Stomach (tissue), 9 donors: ENCODE results near the gene POLR2I. TPM values are rescaled to one million over a fixed set of nuclear protein-coding genes. Genes with fewer than 3 reads are reported as not detected.

Experiments used
- DNase-seq, 2 donors: peaks; one replicate each; pipeline versions ENCODE4 v3.0.0 to v3.0.0-alpha.2; 2013 to 2019
- H3K27ac ChIP-seq, 5 donors: fragments of 200-600 bp in 4 of 5; sonication (generic) in 4 of 5; one replicate each; pipeline ENCODE4 v1.5.1; 2013 to 2019; ENCODE audit warnings: mild to moderate bottlenecking in 1 of 5, moderate library complexity in 1 of 5
- H3K27me3 ChIP-seq, 3 donors: fragments of 200-600 bp; sonication (generic); one replicate each; pipeline ENCODE4 v1.5.1; 2017 to 2019; ENCODE audit warnings: mixed run types in 1 of 3
- H3K36me3 ChIP-seq, 4 donors: fragments of 200-600 bp; sonication (generic); 1 replicate in 3 of 4; 2 replicates in 1 of 4; pipeline ENCODE4 v1.5.1; 2016 to 2019
- H3K4me1 ChIP-seq, 4 donors: fragments of 200-600 bp; sonication (generic); one replicate each; pipeline ENCODE4 v1.5.1; 2016 to 2019
- H3K4me3 ChIP-seq, 4 donors: fragments of 200-600 bp; sonication (generic) in 3 of 4; one replicate each; pipeline ENCODE4 v1.5.1; 2016 to 2019; ENCODE audit warnings: mild to moderate bottlenecking in 1 of 4
- H3K9me3 ChIP-seq, 4 donors: fragments of 200-600 bp; sonication (generic); one replicate each; pipeline ENCODE4 v1.5.1; 2016 to 2019
- CTCF ChIP-seq, 7 experiments: fragments of 450-650 bp in 4 of 7; fragments of 200-600 bp in 3 of 7; sonication (generic) in 3 of 7; IDR thresholded peaks; one replicate each; pipeline ENCODE4 v1.5.1; 2016 to 2019; ENCODE audit warnings: antibody characterized with exemption in 7 of 7, control low read depth in 2 of 7, mild to moderate bottlenecking in 1 of 7
- EP300 ChIP-seq: sonication (generic); formaldehyde crosslinking; IDR thresholded peaks from one replicate; pipeline ENCODE4 v1.6.1; 2017; ENCODE audit warnings: antibody characterized with exemption
- POLR2A ChIP-seq, 4 donors: fragments of 450-650 bp; IDR thresholded peaks; one replicate each; pipeline ENCODE4 v1.6.1; 2016; ENCODE audit warnings: antibody characterized with exemption in 4 of 4, control low read depth in 2 of 4, mild to moderate bottlenecking in 1 of 4, moderate library complexity in 1 of 4
- POLR2AphosphoS5 ChIP-seq, 3 donors: sonication (generic); formaldehyde crosslinking; IDR thresholded peaks; one replicate each; pipeline ENCODE4 v1.6.1; 2016; ENCODE audit warnings: antibody characterized with exemption in 3 of 3
- WGBS, 5 donors: extraction: QIAGEN DNeasy Blood & Tissue Kit in 3 of 5; methylation state at CpG; one replicate each; pipeline versions ENCODE4 v1.1.5 to v1.1.7; 2013 to 2018; 5-methylcytosine and 5-hydroxymethylcytosine counted together
- intact Hi-C: fragments of 100-400 bp; cut with DNase I; formaldehyde crosslinking; loops from one replicate; pipeline ENCODE4 v1.15.1; 2023; ENCODE audit warnings: low total_unique reads
- polyA plus RNA-seq, 3 donors: library from polyadenylated mRNA; stranded (reverse); fragments of 200-250 nt; gene quantifications; one replicate each; pipeline ENCODE4 v1.2.3, GENCODE V29; 2013
- total RNA-seq, 5 donors: library from RNA; depleted of rRNA; stranded (reverse); fragments of >200 nt; gene quantifications; one replicate each; pipeline versions ENCODE4 v1.1.0 to v1.2.3, GENCODE V29; 2014 to 2016
- donor health status: healthy with polysubstance abuse.
- donor health status: Bipolar disorder and iron deficiency.
- donor health status: healthy.

Gene POLR2I
- total and polyA plus RNA-seq, 8 donors: 16.2 to 199 (median 89.6) TPM

- Histone ChIP-seq H3K4me1 (no peaks in the 10 kb centered on the region), H3K27ac (no peak overlapping the region), H3K4me3 (no peak overlapping the region), H3K9me3 (no peaks in the 10 kb centered on the region), H3K36me3 (peaks cover 0 to 5% (median 0%) of the 10 kb centered on the region in 4 donors), H3K27me3 (no peaks in the 10 kb centered on the region)
- 92 to 98% (median 95%) methylated on average over 5 to 7 of the region's 7 CpGs for WGBS, 5 donors
- DNase-seq: no peak
- no peak for TF ChIP-seq EP300
- TF ChIP-seq POLR2AphosphoS5 (IDR thresholded peaks at IDR 0.05): no peak
- no peak for TF ChIP-seq POLR2A (IDR thresholded peaks at IDR 0.05)
- no peak for TF ChIP-seq CTCF (IDR thresholded peaks at IDR 0.05)
- intact Hi-C loops: no loop called here
Measured at GRCh38 chr19:36092566-36092965, 22.1 kb downstream of the POLR2I start.

DNA sequence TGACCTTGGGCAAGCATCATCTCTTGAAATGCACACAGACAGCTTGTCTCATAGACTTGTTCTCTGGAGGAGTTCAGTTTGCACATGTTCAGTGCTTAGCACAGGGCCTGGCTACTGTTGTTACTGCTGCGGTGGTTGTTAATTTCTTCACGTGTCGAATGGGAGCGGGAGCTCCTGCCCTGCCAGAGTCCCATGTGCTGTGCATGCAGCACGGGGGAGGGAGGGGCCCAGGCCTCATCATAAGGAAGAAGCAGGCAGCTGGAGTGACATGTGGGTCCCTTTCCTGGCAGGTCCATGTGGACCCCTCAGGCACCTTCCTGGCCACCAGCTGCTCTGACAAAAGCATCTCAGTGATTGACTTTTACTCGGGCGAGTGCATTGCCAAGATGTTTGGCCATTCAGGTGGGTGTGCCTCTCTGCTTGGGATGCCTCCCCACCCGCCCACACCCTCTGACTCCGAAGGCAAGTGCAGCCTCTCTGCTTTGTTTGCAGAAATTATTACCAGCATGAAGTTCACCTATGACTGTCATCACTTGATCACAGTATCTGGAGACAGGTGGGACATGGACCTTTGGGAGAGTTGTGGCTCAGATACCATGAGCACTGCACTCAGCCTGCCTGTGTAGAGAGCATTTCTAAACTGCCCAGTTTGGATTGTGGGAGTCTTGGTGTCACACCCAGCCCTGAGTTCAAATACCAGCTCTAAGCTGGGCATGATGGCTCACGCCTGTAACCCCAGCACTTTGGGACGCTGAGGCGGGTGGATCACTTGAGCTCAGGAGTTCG lies 23.6 kb downstream of the POLR2I start:
- intact Hi-C loops: no loop called here
- Histone ChIP-seq H3K27me3 (no peaks in the 10 kb centered on the region), H3K4me1 (no peaks in the 10 kb centered on the region), H3K9me3 (no peaks in the 10 kb centered on the region), H3K4me3 (no peak overlapping the region), H3K36me3 (peaks cover 0 to 10% (median 0%) of the 10 kb centered on the region in 4 donors), H3K27ac (no peak overlapping the region)
- no peak for DNase-seq
- TF ChIP-seq EP300: no peak
- no peak for TF ChIP-seq POLR2A (IDR thresholded peaks at IDR 0.05)
- no peak for TF ChIP-seq POLR2AphosphoS5 (IDR thresholded peaks at IDR 0.05)
- 79 to 92% (median 88%) methylated on average over 9 to 13 of the region's 13 CpGs for WGBS, 5 donors

DNA sequence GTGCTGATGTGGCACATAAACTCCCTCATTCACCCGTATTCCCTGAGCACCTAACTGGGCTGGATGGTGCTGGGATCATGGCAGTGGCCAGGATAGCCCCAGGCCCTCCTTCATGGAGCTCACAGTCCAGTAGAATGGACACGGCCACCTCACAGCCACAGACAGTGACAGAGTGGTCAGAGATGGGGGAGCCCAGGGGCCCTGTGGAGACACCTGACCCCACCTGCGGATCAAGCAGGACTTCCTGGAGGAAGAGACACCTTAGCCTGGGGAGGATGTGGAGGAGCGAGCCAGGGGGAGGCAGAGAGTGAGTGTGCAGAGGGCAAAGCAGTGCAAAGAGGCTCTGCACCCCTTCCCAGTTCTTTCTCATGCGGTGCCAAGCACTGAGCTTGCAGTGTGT lies 24.8 kb downstream of the POLR2I start:
- Histone ChIP-seq H3K4me3 (no peak overlapping the region), H3K27ac (no peak overlapping the region), H3K9me3 (no peaks in the 10 kb centered on the region), H3K27me3 (no peaks in the 10 kb centered on the region), H3K36me3 (peaks cover 0 to 10% (median 0%) of the 10 kb centered on the region in 4 donors), H3K4me1 (no peaks in the 10 kb centered on the region)
- intact Hi-C loops: no loop called here
- 93 to 100% (median 98%) methylated on average over 4 to 5 of the region's 5 CpGs for WGBS, 5 donors
- DNase-seq: no peak
- no peak for TF ChIP-seq POLR2A (IDR thresholded peaks at IDR 0.05)
- no peak for TF ChIP-seq POLR2AphosphoS5 (IDR thresholded peaks at IDR 0.05)
- TF ChIP-seq EP300: no peak
- no peak for TF ChIP-seq CTCF (IDR thresholded peaks at IDR 0.05)

DNA sequence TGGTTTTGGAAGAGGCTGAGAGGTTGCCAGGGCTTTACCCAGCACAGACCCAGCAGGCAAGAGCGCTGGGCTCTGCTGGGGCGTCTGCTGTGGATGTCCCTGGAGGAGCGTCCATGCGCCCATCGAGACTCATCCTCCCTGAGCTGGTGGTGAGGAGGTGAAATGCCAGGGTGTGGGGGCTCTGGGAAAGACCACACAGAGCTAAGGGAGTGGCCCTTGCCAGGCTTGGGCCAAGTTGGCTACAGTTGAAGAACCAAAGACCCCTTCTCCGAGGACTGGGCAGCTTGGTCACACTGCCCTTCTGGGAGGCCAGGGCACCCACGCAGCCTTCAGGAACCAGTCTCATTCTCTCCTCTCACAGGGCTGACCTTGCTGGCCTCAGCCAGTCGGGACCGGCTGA lies 28.3 kb downstream of the POLR2I start:
- H3K36me3 ChIP-seq: peaks cover 0 to 25% (median 0%) of the 10 kb centered on the region in 4 donors
- no peak overlapping the region for H3K27ac ChIP-seq
- no peaks in the 10 kb centered on the region for H3K27me3 ChIP-seq
- no peaks in the 10 kb centered on the region for H3K4me1 ChIP-seq
- TF ChIP-seq CTCF (IDR thresholded peaks at IDR 0.05) (no peak), POLR2A (IDR thresholded peaks at IDR 0.05) (no peak), POLR2AphosphoS5 (IDR thresholded peaks at IDR 0.05) (no peak), EP300 (no peak)
- no peak overlapping the region for H3K4me3 ChIP-seq
- H3K9me3 ChIP-seq: no peaks in the 10 kb centered on the region
- no peak for DNase-seq
- 96 to 99% (median 98%) methylated on average over 5 to 9 of the region's 9 CpGs for WGBS, 5 donors
- intact Hi-C loops: no loop called here
